Measurements from ENCODE around the gene ARL2BP.

ARL2BP gene

DNA sequence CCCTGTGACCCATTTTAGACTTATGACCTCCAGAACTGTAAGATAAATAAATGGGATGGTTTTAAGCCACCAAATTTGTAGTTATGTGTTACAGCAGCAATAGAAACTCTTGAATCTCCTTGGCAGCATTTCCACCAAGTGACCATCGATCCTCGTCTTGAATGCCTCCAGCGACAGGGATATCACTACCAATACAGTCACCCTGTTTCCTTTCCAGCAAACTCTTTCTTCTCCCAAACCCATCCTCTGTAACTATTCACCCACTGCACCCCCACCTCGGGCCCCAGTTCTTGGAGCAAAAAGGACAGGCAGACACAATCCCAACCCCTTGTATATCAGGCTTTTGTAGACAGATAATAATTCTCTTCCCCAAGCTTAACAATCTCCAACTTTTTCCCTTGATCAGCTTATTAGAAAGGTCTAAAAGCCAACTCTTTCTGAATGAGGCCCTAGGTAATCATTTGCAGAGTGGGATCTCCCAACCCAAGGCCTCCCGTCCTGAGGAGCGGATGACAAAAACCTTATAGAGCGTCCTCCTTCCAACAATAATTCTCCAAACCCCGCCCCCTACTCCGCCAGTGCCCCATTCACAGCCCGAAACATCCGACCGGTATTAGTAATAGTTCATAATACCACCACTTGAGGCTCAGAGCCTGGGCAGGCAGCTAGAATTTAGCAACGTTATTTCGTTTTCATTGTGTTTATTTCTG lies 54.1 kb downstream of the ARL2BP start:
- peak; percentile 80 for DNase-seq (ENCODE audit: low spot score)
- POLR2A ChIA-PET (ENCODE audit: low non-redundant PET): interaction anchor here (0.7 kb wide), 1 partner anchor 207 kb away, joined by 3 read pairs; the partner anchor contains the start of gene CPNE2
- TF ChIP-seq, protein P1, sequence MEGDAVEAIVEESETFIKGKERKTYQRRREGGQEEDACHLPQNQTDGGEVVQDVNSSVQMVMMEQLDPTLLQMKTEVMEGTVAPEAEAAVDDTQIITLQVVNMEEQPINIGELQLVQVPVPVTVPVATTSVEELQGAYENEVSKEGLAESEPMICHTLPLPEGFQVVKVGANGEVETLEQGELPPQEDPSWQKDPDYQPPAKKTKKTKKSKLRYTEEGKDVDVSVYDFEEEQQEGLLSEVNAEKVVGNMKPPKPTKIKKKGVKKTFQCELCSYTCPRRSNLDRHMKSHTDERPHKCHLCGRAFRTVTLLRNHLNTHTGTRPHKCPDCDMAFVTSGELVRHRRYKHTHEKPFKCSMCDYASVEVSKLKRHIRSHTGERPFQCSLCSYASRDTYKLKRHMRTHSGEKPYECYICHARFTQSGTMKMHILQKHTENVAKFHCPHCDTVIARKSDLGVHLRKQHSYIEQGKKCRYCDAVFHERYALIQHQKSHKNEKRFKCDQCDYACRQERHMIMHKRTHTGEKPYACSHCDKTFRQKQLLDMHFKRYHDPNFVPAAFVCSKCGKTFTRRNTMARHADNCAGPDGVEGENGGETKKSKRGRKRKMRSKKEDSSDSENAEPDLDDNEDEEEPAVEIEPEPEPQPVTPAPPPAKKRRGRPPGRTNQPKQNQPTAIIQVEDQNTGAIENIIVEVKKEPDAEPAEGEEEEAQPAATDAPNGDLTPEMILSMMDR (conservative IDR thresholded peaks at IDR 0.05; ENCODE audit: low read depth): peak; percentile 25; the same call in 1 of the 2 replicates
- CTCF ChIA-PET: interaction anchor here (0.7 to 4.4 kb wide), 5 partner anchors 42 to 132 kb away, joined by 3 to 67 read pairs (median 5); no protein-coding TSS in a partner anchor
- H3K27ac ChIP-seq: peak overlapping the region; percentile 88

DNA sequence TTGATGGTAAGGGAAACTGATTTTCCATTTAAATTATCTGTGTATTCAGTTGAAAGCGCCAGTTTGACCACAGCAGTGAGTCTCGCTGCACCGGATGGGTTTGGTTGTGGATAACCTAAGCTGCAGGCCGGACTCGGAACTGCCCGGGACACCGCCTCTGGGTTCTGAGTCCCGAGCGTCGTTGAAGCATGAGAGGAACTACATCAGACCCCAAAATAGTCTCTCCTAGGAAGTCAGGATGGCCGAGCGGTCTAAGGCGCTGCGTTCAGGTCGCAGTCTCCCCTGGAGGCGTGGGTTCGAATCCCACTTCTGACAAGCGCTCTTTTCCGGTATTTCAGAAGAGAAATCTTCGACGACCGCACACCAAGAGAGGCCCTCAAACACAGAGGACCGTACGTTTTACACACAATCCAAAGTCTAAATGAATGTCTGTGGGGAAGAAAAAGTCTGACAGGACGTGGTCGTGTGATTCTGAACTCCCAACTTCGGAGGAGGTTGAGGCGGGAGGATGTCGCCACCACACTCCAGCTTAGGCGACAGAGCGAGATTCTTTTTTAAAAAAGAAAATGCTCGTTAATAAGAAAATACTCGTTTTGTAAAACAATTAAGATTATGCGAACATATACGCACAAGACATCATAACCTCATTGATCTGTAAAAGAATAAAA lies 54.8 kb downstream of the ARL2BP start:
- DNase-seq (ENCODE audit: low spot score): peak; percentile 87
- TF ChIP-seq, protein P1 (conservative IDR thresholded peaks at IDR 0.05; ENCODE audit: low read depth): no peak
- POLR2A ChIA-PET (ENCODE audit: low non-redundant PET): interaction anchor here (0.7 kb wide), 1 partner anchor 207 kb away, joined by 3 read pairs; the partner anchor contains the start of gene CPNE2
- H3K27ac ChIP-seq: peak overlapping the region; percentile 88
- CTCF ChIA-PET: interaction anchor here (0.6 to 4.4 kb wide), 10 partner anchors 15 to 132 kb away, joined by 3 to 67 read pairs (median 6); no protein-coding TSS in a partner anchor

DNA sequence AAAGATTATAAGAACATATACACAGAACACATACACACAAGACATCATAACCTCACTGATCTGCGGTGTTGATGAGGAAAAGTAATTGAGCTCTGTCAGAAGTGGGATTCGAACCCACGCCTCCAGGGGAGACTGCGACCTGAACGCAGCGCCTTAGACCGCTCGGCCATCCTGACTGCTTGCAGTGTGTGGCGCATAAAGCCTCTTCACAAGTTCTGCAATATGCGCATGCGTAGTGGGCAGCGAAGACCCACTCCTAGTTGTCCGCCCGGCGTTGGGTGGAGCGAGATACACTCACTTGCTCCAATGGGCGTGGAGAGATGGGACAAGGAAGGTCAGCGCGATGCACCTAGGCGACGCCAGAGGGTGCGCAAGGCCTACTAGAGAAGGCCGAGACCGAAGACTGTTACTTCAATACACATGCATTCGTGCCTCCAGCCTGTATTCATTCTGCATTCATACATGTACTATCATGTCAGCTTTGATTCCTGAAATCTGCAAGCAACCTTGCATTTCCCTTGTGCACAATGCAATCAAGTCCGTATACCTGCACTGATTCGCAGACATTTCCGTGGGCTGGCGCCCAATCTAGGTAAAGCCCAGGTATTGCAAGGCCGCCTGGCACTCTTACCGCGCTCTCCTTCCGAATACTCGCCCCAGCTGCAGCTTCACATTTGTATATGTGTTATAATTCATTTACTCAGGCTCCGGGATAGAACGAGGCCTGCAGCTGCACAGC lies 55.5 kb downstream of the ARL2BP start:
- POLR2A ChIA-PET (ENCODE audit: low non-redundant PET): no interaction called here
- peak; percentile 99 for DNase-seq (ENCODE audit: low spot score)
- TF ChIP-seq, protein P1 (conservative IDR thresholded peaks at IDR 0.05; ENCODE audit: low read depth): peak; percentile 94
- H3K27ac ChIP-seq: peak overlapping the region; percentile 88
- CTCF ChIA-PET: interaction anchor here (0.5 to 4.4 kb wide), 16 partner anchors 11 to 991 kb away, joined by 3 to 67 read pairs (median 3); partner anchors contain the start of gene CPNE2

DNA sequence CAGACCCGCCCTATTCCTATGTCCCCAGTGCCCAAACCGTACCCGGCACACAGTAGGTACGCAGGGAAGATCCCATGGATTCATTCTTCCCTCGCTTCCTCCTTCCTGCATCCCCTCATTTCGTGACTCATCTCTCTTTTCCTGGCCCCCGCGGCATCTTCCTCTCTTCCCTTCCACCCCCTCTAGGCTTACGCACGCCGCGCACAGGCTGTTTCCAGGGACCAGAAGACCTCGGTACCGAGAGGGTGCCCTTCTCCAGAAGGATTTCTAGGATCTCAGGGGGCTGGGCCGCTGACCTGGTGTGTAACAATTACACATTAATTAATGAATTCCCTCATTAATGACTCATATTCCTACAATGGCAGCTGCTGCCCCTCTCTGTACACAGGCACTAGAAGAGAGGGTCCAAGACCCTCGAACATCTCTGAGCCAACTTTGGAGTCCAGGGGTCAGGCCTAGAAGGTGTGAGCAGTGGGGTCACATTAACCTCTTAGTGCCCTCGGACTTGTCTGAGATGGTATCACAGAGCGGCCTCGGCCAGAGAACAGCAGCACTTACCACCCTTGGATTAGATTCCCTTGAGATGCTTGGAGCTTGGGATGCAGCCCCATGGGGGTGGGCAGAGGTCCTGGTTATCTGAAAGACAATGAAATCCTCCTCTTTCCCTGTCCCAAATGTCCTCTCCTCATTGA lies 56.2 kb downstream of the ARL2BP start:
- TF ChIP-seq, protein P1 (conservative IDR thresholded peaks at IDR 0.05; ENCODE audit: low read depth): no peak
- ChIA-PET CTCF (interaction anchor here (0.5 to 4.4 kb wide), 13 partner anchors 12 to 990 kb away, joined by 3 to 67 read pairs (median 5); partner anchors contain the start of gene CPNE2), POLR2A (ENCODE audit: low non-redundant PET) (no interaction called here)
- H3K27ac ChIP-seq: peak overlapping the region; percentile 88
- no peak for DNase-seq (ENCODE audit: low spot score)

Measured in RWPE1 (cell line).